HL-60 (cell line): ENCODE measurements around the gene IL2RA.

Source experiments
- POLR2AphosphoS5 ChIP-seq: IDR thresholded peaks from 2 replicates; pipeline ENCODE4 v1.6.1; 2012; ENCODE audit warnings: low read depth
- SPI1 ChIP-seq: IDR thresholded peaks from 2 replicates; pipeline ENCODE4 v1.6.1; 2012; ENCODE audit warnings: low read depth, mild to moderate bottlenecking, borderline replicate concordance
- TF ChIP-seq, protein P1 (sequence below): IDR thresholded peaks from one replicate; pipeline ENCODE4 v1.5.1; 2011; ENCODE audit warnings: low read length, control low read depth, inconsistent platforms; ENCODE audit not compliant: insufficient read depth

DNA sequence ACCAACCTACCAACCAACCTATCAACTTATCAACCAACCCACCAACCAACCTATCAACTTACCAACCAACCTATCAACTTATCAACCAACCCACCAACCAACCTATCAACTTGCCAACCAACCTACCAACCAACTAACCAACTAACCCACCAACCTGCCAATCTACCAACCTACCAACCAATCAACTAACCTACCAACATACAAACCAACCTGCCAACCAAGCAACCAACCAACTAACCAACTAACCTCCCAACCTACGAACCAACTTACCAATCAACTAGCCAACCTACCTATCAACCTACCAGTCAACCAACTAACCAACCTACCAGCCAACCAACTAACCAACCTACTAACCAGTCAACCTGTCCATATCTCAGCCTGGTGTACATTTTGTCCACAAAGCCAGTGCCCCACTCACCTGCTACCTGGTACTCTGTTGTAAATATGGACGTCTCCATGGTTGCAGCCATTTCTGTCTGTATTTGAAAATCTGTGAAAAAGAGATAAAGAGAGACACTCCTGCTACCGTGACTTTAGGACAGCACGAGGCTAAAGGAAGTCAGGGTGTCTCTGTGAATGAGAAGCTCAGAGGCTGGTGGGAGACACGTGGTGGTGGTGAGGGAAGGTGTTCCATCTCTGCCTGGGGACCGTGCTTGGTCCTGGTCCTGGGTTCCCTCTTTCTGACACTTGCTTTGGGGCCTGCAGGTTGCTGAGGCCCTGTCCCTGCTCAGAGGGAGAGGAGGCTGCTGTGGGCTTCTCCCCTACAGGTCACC is 43.0 kb downstream of the IL2RA start:
- TF ChIP-seq SPI1 (no peak), POLR2AphosphoS5 (no peak)
- TF ChIP-seq, protein P1, sequence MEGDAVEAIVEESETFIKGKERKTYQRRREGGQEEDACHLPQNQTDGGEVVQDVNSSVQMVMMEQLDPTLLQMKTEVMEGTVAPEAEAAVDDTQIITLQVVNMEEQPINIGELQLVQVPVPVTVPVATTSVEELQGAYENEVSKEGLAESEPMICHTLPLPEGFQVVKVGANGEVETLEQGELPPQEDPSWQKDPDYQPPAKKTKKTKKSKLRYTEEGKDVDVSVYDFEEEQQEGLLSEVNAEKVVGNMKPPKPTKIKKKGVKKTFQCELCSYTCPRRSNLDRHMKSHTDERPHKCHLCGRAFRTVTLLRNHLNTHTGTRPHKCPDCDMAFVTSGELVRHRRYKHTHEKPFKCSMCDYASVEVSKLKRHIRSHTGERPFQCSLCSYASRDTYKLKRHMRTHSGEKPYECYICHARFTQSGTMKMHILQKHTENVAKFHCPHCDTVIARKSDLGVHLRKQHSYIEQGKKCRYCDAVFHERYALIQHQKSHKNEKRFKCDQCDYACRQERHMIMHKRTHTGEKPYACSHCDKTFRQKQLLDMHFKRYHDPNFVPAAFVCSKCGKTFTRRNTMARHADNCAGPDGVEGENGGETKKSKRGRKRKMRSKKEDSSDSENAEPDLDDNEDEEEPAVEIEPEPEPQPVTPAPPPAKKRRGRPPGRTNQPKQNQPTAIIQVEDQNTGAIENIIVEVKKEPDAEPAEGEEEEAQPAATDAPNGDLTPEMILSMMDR, result no peak
